ENCODE measurements around the gene PML. TPM values are rescaled to one million over a fixed set of nuclear protein-coding genes. Genes with fewer than 3 reads are reported as not detected.

Gene PML
- total RNA-seq, 1 experiment from 2014 or later: 47.7 TPM

GRCh38 chr15:73991726-73992593, 2.6 kb upstream of the PML start, which contains the start of gene STOML1 (continued):
- TF ChIP-seq GTF2I (CRISPR knock-in tag; conservative IDR thresholded peaks at IDR 0.05) (no peak), ZNF423 (CRISPR knock-in tag; IDR thresholded peaks at IDR 0.05) (no peak), ZNF396 (CRISPR knock-in tag; IDR thresholded peaks at IDR 0.05; ENCODE audit: borderline replicate concordance) (no peak), MAX (CRISPR knock-in tag; IDR thresholded peaks at IDR 0.05) (no peak; the same call in 1 of the 2 replicates), RELA (CRISPR knock-in tag; IDR thresholded peaks at IDR 0.05; ENCODE audit: borderline replicate concordance) (no peak), E2F4 (CRISPR knock-in tag; IDR thresholded peaks at IDR 0.05; ENCODE audit: borderline replicate concordance, low read depth) (no peak), GRHL2 (CRISPR knock-in tag; IDR thresholded peaks at IDR 0.05; ENCODE audit: insufficient replicate concordance, severe bottlenecking) (no peak), ZSCAN18 (CRISPR knock-in tag; IDR thresholded peaks at IDR 0.05) (no peak), ATF6 (CRISPR knock-in tag; IDR thresholded peaks at IDR 0.05) (no peak), NR2C2 (CRISPR knock-in tag; IDR thresholded peaks at IDR 0.05) (no peak), NR3C1 (CRISPR knock-in tag; conservative IDR thresholded peaks at IDR 0.05; ENCODE audit: low read depth) (no peak), FOXP4 (CRISPR knock-in tag; IDR thresholded peaks at IDR 0.05) (peak; percentile 46; the same call in 1 of the 2 replicates), IRF2 (CRISPR knock-in tag; IDR thresholded peaks at IDR 0.05; ENCODE audit: borderline replicate concordance, low read depth) (no peak), SP1 (CRISPR knock-in tag; conservative IDR thresholded peaks at IDR 0.05) (peak; percentile 93), IRF1 (CRISPR knock-in tag; IDR thresholded peaks at IDR 0.05) (no peak), ATF1 (CRISPR knock-in tag; IDR thresholded peaks at IDR 0.05) (no peak), STAT6 (CRISPR knock-in tag; conservative IDR thresholded peaks at IDR 0.05; ENCODE audit: low read depth) (no peak), CBFB (CRISPR knock-in tag; IDR thresholded peaks at IDR 0.05; ENCODE audit: low read depth) (no peak), ZNF138 (CRISPR knock-in tag; conservative IDR thresholded peaks at IDR 0.05) (no peak), NFATC4 (CRISPR knock-in tag; IDR thresholded peaks at IDR 0.05) (no peak), USF2 (CRISPR knock-in tag; IDR thresholded peaks at IDR 0.05) (peak; percentile 40; the same call in 1 of the 2 replicates), PREB (CRISPR knock-in tag; IDR thresholded peaks at IDR 0.05; ENCODE audit: borderline replicate concordance) (no peak), FOXK1 (CRISPR knock-in tag; IDR thresholded peaks at IDR 0.05) (peak; percentile 64; the same call in 1 of the 2 replicates), ZNF219 (CRISPR knock-in tag; IDR thresholded peaks at IDR 0.05; ENCODE audit: borderline replicate concordance) (no peak)
